Measurements from ENCODE around the gene NEURL1B.

DNA sequence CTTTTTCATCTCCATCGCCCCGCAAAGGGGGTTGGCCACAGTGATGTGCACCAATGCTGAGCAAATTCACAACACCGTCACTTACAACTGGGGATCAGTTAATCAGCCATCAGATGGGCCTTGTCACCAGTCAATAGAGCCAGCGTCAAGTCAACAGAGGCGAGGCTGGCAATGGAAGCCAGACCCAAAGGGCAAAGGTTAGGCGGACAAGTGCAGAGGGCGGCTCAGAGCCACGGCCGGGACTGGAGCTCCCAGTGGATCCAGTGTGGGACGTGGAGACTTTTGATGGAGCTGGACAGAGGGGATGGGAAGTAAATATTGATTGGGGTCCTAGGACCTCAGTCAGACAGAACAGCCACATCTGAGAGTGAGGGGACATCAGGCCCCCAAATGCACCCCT is 84.2 kb downstream of the NEURL1B start:
- TF ChIP-seq CTCF (conservative IDR thresholded peaks at IDR 0.05; ENCODE audit: low read length) (no peak), EZH2phosphoT487 (IDR thresholded peaks at IDR 0.05; ENCODE audit: borderline replicate concordance, low read depth, low read length) (no peak)
